ENCODE measurements around the gene ZNF358. TPM values are rescaled to one million over a fixed set of nuclear protein-coding genes. Genes with fewer than 3 reads are reported as not detected.

Gene ZNF358
- total and polyA plus RNA-seq, 2 of the 13 experiments (the other 11 are each of a cell fraction or from before 2014, with no cell fraction given): 9.1 to 37.0 TPM

DNA sequence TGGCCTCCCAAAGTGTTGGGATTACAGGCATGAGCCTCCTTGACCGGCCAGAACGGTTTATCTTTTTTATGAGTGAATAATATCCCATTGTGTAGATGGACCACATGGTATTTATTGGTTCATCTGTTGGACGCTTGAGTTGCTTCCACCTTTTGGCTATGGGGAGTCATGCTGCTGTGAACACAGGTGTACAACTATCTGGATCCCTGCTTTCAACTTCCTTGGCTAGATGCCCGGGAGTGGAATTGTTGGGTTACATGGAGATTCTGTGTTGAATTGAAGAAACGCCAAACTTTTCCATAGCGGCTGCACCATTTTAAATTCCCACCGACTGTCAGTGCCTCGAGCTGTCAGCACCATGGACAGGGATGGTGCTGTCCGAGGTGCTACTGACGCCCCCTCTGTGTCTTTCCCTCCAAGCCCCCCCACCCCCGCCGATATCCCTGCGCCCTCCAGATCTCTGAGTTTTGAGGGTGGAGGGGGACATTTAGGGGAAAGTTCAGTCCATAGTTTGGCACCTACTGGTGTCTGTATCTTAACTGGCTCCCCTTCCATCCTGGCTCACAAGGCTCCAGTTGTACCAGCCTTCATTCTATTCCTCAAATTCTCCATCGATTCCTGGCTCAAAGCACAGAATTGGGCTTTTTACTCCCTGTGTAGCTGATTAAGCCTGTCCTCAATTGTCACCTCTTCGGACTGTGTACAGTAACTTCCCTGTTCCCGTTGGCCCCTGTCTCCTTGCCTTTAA, 46.9 kb downstream of the ZNF358 start (continued):
- TF ChIP-seq ZNF556 (CRISPR knock-in tag; IDR thresholded peaks at IDR 0.05; ENCODE audit: borderline replicate concordance): no peak
- no peak for TF ChIP-seq CCAR2 (optimal IDR thresholded peaks at IDR 0.05; ENCODE audit: low read depth, low read length)
- peak; percentile 98 for TF ChIP-seq ZNF605 (CRISPR knock-in tag; IDR thresholded peaks at IDR 0.05)
- TF ChIP-seq MATR3 (CRISPR knock-in tag; IDR thresholded peaks at IDR 0.05): no peak
- TF ChIP-seq SUZ12 (IDR thresholded peaks at IDR 0.05; ENCODE audit: low read depth, low read length): no peak
- TF ChIP-seq SOX13 (IDR thresholded peaks at IDR 0.05): no peak
- TF ChIP-seq SOX13 (CRISPR knock-in tag; conservative IDR thresholded peaks at IDR 0.05 in 1 of 2, IDR thresholded peaks at IDR 0.05 in 1 of 2): peak in 1 of 2 experiments; percentile 82; a peak in 2 of 4 replicates
- TF ChIP-seq AKNA (CRISPR knock-in tag; IDR thresholded peaks at IDR 0.05; ENCODE audit: borderline replicate concordance): peak; percentile 97
- peak; percentile 28; the same call in 1 of the 2 replicates for TF ChIP-seq STAG1 (CRISPR knock-in tag; IDR thresholded peaks at IDR 0.05)
- peak; percentile 98 for TF ChIP-seq MED13 (CRISPR knock-in tag; IDR thresholded peaks at IDR 0.05)
- TF ChIP-seq ZKSCAN1 (IDR thresholded peaks at IDR 0.05; ENCODE audit: low read length): no peak
- no peak for TF ChIP-seq U2AF2 (IDR thresholded peaks at IDR 0.05; ENCODE audit: low read depth, low read length)
- TF ChIP-seq ZNF468 (CRISPR knock-in tag; IDR thresholded peaks at IDR 0.05): 0 out of 2 replicates have a peak, but pooled peaks have one; percentile 67
- TF ChIP-seq CHD2 (IDR thresholded peaks at IDR 0.05; ENCODE audit: low read depth, low read length): no peak
- peak; percentile 87 for TF ChIP-seq ZBTB38 (CRISPR knock-in tag; IDR thresholded peaks at IDR 0.05)
- TF ChIP-seq DNMT3B (CRISPR knock-in tag; conservative IDR thresholded peaks at IDR 0.05): peak; percentile 99; the same call in 1 of the 2 replicates
- TF ChIP-seq, protein P1, sequence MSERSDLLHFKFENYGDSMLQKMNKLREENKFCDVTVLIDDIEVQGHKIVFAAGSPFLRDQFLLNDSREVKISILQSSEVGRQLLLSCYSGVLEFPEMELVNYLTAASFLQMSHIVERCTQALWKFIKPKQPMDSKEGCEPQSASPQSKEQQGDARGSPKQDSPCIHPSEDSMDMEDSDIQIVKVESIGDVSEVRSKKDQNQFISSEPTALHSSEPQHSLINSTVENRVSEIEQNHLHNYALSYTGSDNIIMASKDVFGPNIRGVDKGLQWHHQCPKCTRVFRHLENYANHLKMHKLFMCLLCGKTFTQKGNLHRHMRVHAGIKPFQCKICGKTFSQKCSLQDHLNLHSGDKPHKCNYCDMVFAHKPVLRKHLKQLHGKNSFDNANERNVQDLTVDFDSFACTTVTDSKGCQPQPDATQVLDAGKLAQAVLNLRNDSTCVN (CRISPR knock-in tag; IDR thresholded peaks at IDR 0.05; ENCODE audit: borderline replicate concordance): peak; percentile 97
- no peak for TF ChIP-seq POLR2AphosphoS2 (IDR thresholded peaks at IDR 0.05; ENCODE audit: low read depth, low read length)
- peak; percentile 96 for TF ChIP-seq ZNF431 (CRISPR knock-in tag; IDR thresholded peaks at IDR 0.05; ENCODE audit: borderline replicate concordance, low read depth)
- TF ChIP-seq TSC22D2 (CRISPR knock-in tag; IDR thresholded peaks at IDR 0.05; ENCODE audit: borderline replicate concordance): peak; percentile 100
- TF ChIP-seq NR1H2 (CRISPR knock-in tag; IDR thresholded peaks at IDR 0.05; ENCODE audit: borderline replicate concordance, low read depth): peak; percentile 86; the same call in 1 of the 2 replicates

All from HepG2 (cell line).